Right lobe of liver (tissue), 4 donors: ENCODE results near the gene COL4A1.

Source experiments
- POLR2A ChIP-seq: fragments of 450-650 bp; IDR thresholded peaks from one replicate; pipeline ENCODE4 v1.6.1; 2017; ENCODE audit warnings: antibody characterized with exemption, mild to moderate bottlenecking
- TF ChIP-seq, protein P1 (sequence below), 4 donors: fragments of 200-600 bp in 3 of 4; fragments of 450-650 bp in 1 of 4; IDR thresholded peaks; one replicate each; pipeline versions ENCODE4 v1.5.1 to v1.8.0; 2016 to 2022; ENCODE audit warnings: antibody characterized with exemption in 4 of 4, mild to moderate bottlenecking in 2 of 4
- donor health status: DM: no; HTN: no; CAD: no.
- donor health status: DM: no; HTN: no; CAD: no.
- donor health status: DM: no; HTN: yes; CAD: no.

DNA sequence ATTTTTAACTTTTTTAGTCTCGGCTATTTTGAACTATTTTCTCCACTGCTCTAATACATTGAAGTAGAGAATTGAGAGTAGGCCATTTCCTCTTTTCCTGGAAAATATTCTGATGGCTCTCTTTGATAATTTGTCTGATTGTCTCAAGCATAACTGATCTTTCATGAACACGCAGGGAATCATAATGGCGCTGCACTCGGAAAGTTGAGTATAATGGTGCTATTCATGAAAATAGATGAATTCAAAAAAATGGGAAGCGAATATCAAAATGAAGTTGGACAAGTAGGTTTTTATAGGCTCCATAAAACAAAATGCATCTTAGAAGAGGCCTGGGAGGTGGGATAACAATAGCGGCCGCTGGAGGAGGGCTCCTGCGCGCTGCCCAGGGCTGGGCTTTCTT, 29.2 kb upstream of the COL4A1 start:
- TF ChIP-seq POLR2A: no peak
- TF ChIP-seq, protein P1, sequence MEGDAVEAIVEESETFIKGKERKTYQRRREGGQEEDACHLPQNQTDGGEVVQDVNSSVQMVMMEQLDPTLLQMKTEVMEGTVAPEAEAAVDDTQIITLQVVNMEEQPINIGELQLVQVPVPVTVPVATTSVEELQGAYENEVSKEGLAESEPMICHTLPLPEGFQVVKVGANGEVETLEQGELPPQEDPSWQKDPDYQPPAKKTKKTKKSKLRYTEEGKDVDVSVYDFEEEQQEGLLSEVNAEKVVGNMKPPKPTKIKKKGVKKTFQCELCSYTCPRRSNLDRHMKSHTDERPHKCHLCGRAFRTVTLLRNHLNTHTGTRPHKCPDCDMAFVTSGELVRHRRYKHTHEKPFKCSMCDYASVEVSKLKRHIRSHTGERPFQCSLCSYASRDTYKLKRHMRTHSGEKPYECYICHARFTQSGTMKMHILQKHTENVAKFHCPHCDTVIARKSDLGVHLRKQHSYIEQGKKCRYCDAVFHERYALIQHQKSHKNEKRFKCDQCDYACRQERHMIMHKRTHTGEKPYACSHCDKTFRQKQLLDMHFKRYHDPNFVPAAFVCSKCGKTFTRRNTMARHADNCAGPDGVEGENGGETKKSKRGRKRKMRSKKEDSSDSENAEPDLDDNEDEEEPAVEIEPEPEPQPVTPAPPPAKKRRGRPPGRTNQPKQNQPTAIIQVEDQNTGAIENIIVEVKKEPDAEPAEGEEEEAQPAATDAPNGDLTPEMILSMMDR (IDR thresholded peaks at IDR 0.05): no peak
